D721Med (cell line): ENCODE measurements around the gene CEP83.

Source experiments
- DNase-seq: peaks from one replicate; pipeline ENCODE4 v3.0.0; 2011; ENCODE audit warnings: low spot score; ENCODE audit not compliant: insufficient read length
- FAIRE-seq: peaks from 2 replicates; lab custom pipeline; 2011; peaks lifted over from hg19 to GRCh38; lab: Jason Lieb, UNC
- TF ChIP-seq, protein P1 (sequence below): IDR thresholded peaks from 2 replicates; pipeline ENCODE4 v1.5.1; 2012; ENCODE audit warnings: mild to moderate bottlenecking, control low read depth; ENCODE audit not compliant: insufficient read depth; ENCODE audit errors: missing control alignments

Gene CEP83

DNA sequence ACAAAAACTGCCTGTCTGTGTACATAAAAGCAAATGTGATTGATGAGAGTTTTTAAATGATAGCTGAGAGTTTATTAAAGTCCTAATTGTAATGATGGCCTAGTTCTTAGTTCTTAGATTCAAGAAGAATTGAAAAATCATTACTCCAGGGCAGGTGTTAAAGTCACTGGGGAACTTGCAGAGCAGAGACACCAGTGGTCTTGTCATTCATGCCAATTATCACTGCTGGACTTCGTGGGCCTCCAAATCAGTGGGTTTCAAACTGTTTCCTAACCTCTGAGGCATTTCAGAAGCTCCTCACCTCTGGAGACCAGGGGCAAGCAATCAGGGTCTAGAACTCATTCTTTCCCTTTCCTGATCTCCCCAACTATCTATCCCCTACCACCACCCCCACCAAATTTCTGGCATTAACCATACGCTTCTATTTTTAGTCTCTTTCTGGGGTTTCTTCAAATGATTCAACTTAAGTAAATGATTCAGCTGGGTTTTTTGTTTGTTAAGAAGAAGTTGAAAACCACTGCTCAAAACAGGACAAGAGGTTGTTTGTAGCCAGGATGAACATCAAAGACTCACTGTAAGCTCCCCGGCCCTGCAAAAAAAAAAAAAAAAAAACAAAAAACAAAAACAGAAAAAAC lies 80.1 kb downstream of the CEP83 start:
- FAIRE-seq (no peak), DNase-seq (no peak)
- TF ChIP-seq, protein P1, sequence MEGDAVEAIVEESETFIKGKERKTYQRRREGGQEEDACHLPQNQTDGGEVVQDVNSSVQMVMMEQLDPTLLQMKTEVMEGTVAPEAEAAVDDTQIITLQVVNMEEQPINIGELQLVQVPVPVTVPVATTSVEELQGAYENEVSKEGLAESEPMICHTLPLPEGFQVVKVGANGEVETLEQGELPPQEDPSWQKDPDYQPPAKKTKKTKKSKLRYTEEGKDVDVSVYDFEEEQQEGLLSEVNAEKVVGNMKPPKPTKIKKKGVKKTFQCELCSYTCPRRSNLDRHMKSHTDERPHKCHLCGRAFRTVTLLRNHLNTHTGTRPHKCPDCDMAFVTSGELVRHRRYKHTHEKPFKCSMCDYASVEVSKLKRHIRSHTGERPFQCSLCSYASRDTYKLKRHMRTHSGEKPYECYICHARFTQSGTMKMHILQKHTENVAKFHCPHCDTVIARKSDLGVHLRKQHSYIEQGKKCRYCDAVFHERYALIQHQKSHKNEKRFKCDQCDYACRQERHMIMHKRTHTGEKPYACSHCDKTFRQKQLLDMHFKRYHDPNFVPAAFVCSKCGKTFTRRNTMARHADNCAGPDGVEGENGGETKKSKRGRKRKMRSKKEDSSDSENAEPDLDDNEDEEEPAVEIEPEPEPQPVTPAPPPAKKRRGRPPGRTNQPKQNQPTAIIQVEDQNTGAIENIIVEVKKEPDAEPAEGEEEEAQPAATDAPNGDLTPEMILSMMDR = no peak

DNA sequence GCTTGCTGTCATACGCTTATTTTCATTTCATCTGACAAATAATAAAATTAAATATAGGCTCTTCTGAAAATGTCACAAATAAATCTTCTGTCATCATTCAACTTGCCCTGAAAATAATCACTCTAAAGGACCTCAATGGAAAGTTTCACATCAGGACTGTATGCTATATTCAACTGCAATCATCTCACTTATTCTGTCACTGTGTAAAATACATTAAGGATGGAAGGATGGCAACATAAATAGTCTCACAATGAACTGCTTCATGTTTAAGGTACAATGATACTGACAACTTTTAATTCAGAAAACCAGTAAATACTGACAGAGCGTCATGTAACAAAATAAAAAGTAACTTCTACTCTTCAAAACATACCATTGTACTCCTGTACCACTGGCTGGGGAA lies 82.1 kb downstream of the CEP83 start:
- FAIRE-seq (no peak), DNase-seq (no peak)
- TF ChIP-seq, protein P1 = no peak

DNA sequence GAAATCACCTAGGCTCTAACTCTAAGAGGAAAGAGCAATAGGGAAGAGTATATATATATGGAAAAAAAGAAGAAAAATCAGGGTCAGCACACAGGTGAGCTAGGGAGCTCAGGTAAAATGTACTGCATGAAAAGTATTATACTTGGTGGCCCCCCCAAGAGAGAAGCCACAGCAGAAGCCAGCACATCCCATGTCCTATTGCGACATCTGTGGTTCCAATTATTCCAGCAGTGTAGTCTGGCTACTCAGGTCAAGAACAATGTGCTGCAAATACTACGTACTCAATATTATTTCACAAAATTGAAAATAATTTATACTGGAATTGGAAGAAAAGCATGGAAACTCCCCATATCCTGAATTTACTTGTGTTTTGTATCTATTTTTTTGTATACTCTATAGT lies 85.5 kb downstream of the CEP83 start:
- no peak for DNase-seq
- TF ChIP-seq, protein P1 = no peak
- no peak for FAIRE-seq

DNA sequence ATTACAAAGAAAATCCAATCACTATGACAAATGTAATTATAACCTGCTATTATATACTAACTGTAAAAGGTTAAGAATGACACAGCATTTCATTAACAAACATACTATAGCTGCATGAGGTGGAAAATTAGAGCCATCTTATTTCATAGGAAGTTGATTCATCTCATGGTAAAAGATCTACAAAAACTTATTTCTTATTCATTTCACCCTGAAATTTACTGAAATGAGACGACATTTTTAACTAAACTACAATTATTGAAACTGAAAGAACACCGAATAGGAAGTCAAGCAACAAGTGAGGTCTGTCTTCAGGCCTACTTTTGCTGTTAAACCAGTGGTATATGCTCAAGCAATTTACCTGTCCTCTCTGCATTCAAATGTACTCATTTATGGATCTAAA lies 87.2 kb downstream of the CEP83 start:
- no peak for FAIRE-seq
- TF ChIP-seq, protein P1 = no peak
- DNase-seq = no peak

DNA sequence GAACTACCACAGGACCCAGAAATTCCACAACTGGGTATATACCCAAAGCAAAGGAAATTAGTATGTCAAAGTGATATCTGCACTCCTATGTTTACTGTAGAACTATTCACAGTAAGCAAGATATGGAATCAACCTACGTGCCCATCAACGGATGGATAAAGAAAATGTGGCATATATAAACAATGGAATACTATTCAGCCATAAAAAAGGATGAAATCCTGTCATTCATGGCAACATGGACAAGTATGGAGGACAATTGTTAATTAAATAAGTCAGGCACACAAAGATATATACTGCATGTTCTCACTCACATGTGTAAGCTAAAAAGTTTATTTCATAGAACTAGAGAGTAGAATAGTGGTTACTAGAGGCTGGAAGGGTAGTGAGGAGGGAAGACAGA lies 97.0 kb downstream of the CEP83 start:
- FAIRE-seq = no peak
- no peak for DNase-seq
- TF ChIP-seq, protein P1 = no peak

DNA sequence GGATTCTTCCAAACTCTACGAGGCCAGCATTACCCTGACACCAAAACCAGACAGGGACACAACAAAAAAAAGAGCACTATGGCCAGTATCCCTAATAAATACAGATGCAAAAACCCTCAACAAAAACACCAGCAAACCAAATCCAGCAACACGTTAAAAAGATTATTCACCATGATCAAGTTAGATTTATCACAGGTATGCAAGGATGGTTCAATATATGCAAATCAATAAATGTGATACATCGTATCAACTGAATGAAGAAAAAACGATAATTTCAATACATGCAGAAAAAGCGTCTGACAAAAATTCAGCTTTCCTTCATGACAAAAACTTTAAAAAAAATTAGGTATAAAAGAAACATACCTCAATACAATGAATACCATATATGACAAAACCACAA lies 99.9 kb downstream of the CEP83 start:
- FAIRE-seq = no peak
- TF ChIP-seq, protein P1 = no peak

DNA sequence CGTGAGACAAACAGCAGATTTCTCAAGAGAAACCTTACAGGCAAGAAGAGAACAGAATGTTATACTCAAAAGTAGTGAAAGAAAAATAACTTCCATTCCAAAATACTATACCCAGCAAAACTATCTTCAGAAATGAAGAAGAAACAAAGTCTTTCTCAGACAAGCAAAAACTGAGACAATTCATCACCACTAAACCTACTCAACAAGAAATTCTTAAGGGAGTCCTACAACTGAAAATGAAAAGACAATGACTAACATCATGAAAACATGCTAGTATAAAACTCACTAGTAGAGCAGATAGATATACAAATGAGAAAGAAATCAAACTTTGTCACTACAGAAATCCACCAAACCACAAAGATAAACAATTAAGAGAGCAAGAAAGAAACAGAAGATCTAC lies 106.5 kb downstream of the CEP83 start:
- TF ChIP-seq, protein P1 = no peak
- no peak for FAIRE-seq

More for the DNA sequence above, 99.9 kb downstream of the CEP83 start:
- DNase-seq = no peak

More for the DNA sequence above, 106.5 kb downstream of the CEP83 start:
- no peak for DNase-seq
